Lung (tissue), 12 donors: Measurements from ENCODE around the gene DLGAP4. TPM values are rescaled to one million over a fixed set of nuclear protein-coding genes. Genes with fewer than 3 reads are reported as not detected.

ENCODE experiments used
- ATAC-seq: fragments of 200-7000 bp; cut with Tn5 transposase; one replicate; pipeline ENCODE4 v1.9.1; 2020; ENCODE audit warnings: moderate number of reproducible peaks; ENCODE audit not compliant: insufficient read depth, low FRiP score
- DNase-seq, 3 donors: peaks; one replicate each; pipeline ENCODE4 v3.0.0-alpha.2; 2013 to 2017
- H3K27ac ChIP-seq, 2 donors: one replicate each; pipeline ENCODE4 v1.5.1; 2013; ENCODE audit warnings: mild to moderate bottlenecking in 2 of 2, moderate library complexity in 2 of 2, control low read depth in 1 of 2, inconsistent platforms in 1 of 2, low read depth in 1 of 2, low read length in 1 of 2
- H3K27me3 ChIP-seq, 3 donors: one replicate each; pipeline ENCODE4 v1.5.1; 2013; ENCODE audit warnings: low read length in 2 of 3; ENCODE audit not compliant: control insufficient read depth in 3 of 3, insufficient read depth in 3 of 3
- H3K36me3 ChIP-seq, 4 donors: one replicate each; pipeline ENCODE4 v1.5.1; 2013; ENCODE audit warnings: low read length in 4 of 4, mild to moderate bottlenecking in 1 of 4, moderate library complexity in 1 of 4; ENCODE audit not compliant: control insufficient read depth in 4 of 4, insufficient read depth in 4 of 4
- H3K4me1 ChIP-seq, 5 donors: one replicate each; pipeline ENCODE4 v1.5.1; 2013; ENCODE audit warnings: low read length in 5 of 5, mild to moderate bottlenecking in 2 of 5, moderate library complexity in 1 of 5; ENCODE audit not compliant: control insufficient read depth in 5 of 5, insufficient read depth in 5 of 5
- H3K4me3 ChIP-seq: one replicate; pipeline ENCODE4 v1.5.1; 2013; ENCODE audit warnings: mild to moderate bottlenecking, control low read depth, moderate library complexity
- H3K9ac ChIP-seq, 2 donors: one replicate each; pipeline ENCODE4 v1.5.1; 2013; ENCODE audit warnings: low read length in 2 of 2, control low read depth in 1 of 2; ENCODE audit not compliant: insufficient read depth in 1 of 2
- H3K9me3 ChIP-seq, 4 donors: one replicate each; pipeline ENCODE4 v1.5.1; 2013; ENCODE audit warnings: low read length in 3 of 4, mild to moderate bottlenecking in 1 of 4, moderate library complexity in 1 of 4; ENCODE audit not compliant: control insufficient read depth in 4 of 4, insufficient read depth in 3 of 4
- WGBS, 2 donors: extraction: QIAGEN DNeasy Blood & Tissue Kit; methylation state at CpG; one replicate each; pipeline ENCODE4 v1.1.7; 2013; 5-methylcytosine and 5-hydroxymethylcytosine counted together
- polyA plus RNA-seq, 2 donors: library from polyadenylated mRNA; stranded (reverse); fragments of 200-250 nt; gene quantifications; one replicate each; pipeline ENCODE4 v1.2.1, GENCODE V29; 2013
- total RNA-seq, 2 donors: library from RNA; depleted of rRNA in 1 of 2; stranded (reverse); fragments of >200 nt in 1 of 2; gene quantifications; one replicate each; pipeline ENCODE4 v1.2.1, GENCODE V29; 2014 to 2021
- TF ChIP-seq, protein P1 (sequence below): IDR thresholded peaks from 2 replicates; pipeline ENCODE4 v1.5.1; 2012; ENCODE audit warnings: mild to moderate bottlenecking; ENCODE audit errors: control extremely low read depth, extremely low read depth
- donor health status: control.
- donor health status: control.
- donor health status: Bipolar disorder and iron deficiency.
- donor health status: healthy.
- donor health status: DM: yes; HTN: yes; CAD: no.

Gene DLGAP4
- total and polyA plus RNA-seq, 4 donors = 34.6 to 67.6 (median 35.8) TPM

DNA sequence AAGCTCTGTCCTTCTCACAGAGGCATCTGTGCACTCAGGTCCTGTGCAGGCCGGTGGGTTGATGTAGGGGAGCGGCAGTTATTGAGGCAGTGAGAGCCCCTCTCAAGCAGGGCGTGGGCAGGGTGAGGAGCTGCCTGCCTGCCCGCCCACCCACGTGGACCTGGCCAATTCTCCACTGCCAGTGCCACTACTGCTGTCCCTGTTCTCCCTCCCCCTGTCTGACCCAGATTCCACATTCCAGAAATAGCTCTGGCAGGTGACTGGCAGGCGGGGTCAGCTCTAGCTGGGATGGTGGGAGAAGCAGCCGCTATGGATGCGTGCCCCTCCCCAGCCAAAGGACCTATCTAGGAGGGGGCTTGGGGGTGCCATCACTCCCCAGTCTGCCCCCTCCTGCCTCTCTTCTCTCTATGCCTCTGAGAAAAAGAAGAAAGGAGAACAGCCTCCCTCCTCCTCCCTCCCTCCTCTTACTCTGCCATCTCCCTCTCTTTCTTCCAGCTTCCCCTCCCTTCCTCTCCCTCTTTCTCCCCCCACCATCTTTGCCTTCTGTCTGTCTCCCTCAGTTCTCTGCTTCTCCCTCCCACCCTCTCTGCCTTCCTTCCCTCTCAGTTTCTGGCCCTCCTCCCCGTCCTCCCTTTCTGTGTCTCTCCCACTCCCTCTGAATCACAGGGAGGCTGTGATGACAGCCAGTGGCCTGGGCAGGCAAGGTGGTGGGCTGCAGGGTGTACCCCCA is 148.7 kb downstream of the DLGAP4 start:
- Histone ChIP-seq H3K36me3 (no peaks in the 10 kb centered on the region), H3K4me1 (peaks cover 0 to 11% (median 0%) of the 10 kb centered on the region in 5 donors), H3K4me3 (no peak overlapping the region), H3K27ac (peak overlapping the region in 1 of 2 donors; percentile 32), H3K9ac (no peak overlapping the region), H3K9me3 (no peaks in the 10 kb centered on the region), H3K27me3 (no peaks in the 10 kb centered on the region)
- DNase-seq (peak; percentile 28 to 61 (median 60)), ATAC-seq (peak; percentile 21)
- 40 to 44% methylated on average over 9 of the region's 9 CpGs for WGBS, 2 donors
- TF ChIP-seq, protein P1, sequence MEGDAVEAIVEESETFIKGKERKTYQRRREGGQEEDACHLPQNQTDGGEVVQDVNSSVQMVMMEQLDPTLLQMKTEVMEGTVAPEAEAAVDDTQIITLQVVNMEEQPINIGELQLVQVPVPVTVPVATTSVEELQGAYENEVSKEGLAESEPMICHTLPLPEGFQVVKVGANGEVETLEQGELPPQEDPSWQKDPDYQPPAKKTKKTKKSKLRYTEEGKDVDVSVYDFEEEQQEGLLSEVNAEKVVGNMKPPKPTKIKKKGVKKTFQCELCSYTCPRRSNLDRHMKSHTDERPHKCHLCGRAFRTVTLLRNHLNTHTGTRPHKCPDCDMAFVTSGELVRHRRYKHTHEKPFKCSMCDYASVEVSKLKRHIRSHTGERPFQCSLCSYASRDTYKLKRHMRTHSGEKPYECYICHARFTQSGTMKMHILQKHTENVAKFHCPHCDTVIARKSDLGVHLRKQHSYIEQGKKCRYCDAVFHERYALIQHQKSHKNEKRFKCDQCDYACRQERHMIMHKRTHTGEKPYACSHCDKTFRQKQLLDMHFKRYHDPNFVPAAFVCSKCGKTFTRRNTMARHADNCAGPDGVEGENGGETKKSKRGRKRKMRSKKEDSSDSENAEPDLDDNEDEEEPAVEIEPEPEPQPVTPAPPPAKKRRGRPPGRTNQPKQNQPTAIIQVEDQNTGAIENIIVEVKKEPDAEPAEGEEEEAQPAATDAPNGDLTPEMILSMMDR = no peak

DNA sequence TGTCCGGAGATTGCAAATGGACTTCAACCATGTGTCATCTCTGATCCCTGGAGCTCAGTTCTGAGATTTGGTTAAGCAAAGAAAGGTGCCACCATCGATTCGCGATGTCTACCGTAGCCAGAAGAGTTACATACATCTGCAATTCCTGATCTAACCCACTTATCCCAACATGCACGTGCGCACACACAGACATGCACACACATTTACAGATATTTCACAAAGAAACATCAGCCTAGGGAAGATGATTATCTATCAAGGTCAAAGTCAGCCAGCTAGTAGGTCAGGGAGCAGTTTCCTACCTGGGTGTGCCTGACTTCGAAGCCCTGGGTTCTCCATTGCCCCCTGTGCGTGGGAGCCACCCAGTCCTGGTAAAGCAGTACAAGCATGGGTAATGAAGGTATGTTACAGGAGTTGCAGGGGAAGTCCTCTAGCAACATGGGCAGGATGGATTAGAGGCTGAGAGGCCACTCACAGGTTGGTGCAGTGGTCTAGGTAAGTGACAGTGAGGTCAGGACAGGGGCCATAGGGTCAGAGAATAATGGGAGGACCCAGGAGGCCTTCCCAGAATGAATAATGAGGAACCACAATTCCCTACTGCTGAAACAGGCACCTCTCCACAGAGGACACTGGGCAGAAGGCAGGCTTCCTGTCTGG is 150.0 kb downstream of the DLGAP4 start:
- H3K4me1 ChIP-seq = peaks cover 0 to 17% (median 6%) of the 10 kb centered on the region in 5 donors
- H3K9ac ChIP-seq = no peak overlapping the region
- H3K36me3 ChIP-seq = no peaks in the 10 kb centered on the region
- no peak overlapping the region for H3K4me3 ChIP-seq
- H3K27me3 ChIP-seq = no peaks in the 10 kb centered on the region
- 89 to 92% methylated on average over 9 of the region's 9 CpGs for WGBS, 2 donors
- TF ChIP-seq, protein P1 = no peak
- DNase-seq = no peak
- no peaks in the 10 kb centered on the region for H3K9me3 ChIP-seq
- no peak for ATAC-seq
- no peak overlapping the region for H3K27ac ChIP-seq

DNA sequence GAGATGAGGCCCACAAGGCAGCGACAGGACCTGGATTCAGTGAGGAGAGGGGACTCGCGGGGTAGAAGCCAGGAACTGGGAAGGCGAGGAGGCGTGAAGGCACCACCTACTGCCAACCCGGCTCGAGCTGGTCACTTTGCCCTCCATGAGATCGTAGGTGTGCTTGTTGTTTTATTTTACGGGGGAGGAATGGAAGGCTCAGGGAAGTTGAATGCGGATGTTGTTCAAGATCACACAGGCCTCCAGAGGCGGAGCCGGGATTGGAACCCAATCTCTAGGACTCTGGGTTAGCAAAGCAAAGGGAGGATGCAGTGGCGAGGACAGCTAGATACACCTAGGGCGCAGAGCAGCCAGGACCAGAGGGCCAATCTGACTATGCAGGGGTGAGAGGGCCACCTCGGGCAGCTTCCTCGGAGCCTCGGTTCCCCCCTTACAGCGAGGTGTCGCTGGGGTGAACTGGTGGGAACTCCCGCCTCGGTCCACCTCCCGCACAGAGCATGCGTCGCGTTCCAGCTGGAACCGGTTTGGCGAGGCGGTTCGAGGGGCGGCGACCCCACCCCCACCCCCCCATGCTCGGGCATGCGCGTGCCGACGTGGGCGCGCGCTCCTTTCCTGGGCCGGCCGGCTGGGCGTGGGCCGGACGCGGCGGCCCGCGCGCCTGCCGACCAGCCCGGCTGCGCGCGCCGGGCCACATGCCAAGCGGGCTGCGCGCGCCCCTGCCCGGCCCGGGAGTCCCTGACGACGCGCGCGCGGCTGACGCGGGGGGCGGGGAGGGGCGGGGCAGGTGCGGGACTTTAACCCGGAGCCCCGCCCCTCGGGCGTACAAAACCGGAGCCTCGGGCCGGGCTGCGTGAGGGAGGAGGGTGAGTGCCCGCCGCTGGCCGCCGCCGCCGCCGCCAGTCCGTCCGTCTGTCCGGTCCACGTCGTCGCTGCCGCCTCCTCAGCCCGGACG is 154.8 kb downstream of the DLGAP4 start:
- Histone ChIP-seq H3K9me3 (no peaks in the 10 kb centered on the region), H3K4me1 (peaks cover 11 to 27% (median 18%) of the 10 kb centered on the region in 5 donors), H3K36me3 (no peaks in the 10 kb centered on the region), H3K4me3 (peak overlapping the region; percentile 57), H3K27me3 (no peaks in the 10 kb centered on the region), H3K9ac (peak overlapping the region in 1 of 2 donors; percentile 89), H3K27ac (peak overlapping the region; percentile 95 to 97)
- WGBS, 2 donors = 8 to 15% methylated on average over 52 to 95 of the region's 96 CpGs
- peak; percentile 79 for ATAC-seq
- TF ChIP-seq, protein P1 = no peak
- peak; percentile 95 to 98 (median 96) for DNase-seq
